GM18861 (cell line): ENCODE results near the gene ZCCHC2.

Experiments
- ATAC-seq: cut with Tn5 transposase; IDR thresholded peaks from one replicate; pipeline ENCODE4 v1.9.1; 2021; ENCODE audit not compliant: unreplicated experiment

The ZCCHC2 gene

DNA sequence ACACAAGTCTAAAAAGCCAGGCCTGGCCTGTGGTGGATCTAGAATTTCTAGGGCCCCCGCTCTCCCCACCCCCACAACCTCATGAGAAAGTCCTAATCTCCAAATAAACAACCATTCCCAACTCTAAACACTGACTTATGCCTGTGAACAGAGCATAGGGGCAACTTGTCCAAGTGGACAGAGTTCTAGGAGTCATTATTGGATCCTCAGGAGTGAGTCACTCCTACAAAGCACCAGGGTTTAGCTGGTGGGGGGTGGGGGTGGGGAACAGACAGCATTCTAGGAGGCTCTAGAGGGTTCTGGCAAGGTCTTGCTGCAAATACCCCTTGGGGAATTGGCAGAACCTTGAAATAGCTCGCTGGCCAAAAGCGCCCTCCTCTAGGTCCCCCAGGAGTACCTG lies 83.3 kb downstream of the ZCCHC2 start:
- no peak for ATAC-seq

DNA sequence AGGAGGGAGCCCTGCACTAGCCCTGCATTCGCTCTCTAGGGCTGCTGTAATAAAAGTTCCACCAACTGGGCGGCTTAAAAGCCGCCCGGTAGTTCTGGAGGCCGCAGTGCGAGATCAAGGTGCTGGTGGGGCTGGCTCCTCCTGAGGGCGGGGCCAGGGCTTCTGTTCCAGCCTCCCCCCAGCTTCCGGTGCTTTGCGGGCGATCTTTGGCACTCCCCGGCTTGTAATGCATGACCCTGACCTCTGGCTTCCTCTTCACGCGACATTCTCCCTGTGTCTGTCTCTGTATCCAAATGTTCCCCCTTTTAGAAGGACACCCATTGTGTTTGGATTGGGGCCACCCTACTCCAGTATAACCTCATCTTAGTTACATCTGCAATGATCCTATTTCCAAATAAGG lies 84.5 kb downstream of the ZCCHC2 start:
- ATAC-seq = no peak

DNA sequence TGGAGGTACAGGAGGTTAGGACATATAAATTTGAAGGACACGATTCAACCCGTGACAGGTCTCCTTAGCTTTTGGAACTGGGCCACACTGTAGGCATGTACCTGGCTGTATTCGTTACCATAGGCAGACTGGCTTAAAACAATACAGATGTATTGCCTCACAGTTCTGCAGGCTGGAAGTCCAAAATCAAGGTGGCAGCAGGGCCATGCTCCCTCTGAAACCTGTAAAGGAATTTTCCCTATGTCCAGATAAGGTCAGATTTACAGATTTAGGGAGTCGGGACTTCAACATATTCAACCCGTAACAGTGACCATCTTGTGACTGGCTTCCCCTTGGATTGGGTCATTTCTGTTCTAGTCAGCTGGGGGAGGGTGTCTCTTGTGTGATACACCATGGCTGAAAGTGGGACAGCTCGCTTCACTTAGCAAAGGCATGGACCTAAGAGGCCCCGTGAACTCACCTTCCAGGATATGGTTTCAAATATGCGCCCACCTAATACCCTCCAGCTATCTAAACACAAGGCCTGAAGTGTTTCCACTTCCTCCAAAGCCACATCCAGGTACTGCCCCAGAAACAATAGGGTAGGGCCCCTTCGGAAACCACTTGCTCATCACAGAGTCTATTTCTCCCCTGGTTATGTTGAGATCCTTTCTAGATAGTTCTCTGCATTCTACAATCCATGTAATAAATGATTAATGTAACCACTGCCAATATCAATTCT lies 85.0 kb downstream of the ZCCHC2 start:
- no peak for ATAC-seq

DNA sequence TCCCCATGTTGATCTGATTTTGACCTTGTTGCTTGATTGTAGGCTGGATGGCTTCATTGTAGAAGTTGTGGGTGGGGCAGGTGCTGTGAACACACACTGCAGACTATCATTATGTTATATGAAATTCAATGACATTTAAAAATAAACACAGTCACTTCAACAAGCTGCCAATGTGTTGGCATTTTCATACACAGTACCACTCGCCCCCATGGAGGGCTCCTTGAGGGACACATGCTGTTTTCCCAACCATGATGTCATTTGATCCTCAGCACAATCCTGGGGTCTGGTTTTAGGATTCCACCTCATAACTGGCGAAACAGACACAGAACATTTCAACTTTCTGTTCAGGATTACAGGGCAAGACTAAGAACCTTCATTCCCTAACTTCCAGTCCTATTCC lies 86.9 kb downstream of the ZCCHC2 start:
- no peak for ATAC-seq

DNA sequence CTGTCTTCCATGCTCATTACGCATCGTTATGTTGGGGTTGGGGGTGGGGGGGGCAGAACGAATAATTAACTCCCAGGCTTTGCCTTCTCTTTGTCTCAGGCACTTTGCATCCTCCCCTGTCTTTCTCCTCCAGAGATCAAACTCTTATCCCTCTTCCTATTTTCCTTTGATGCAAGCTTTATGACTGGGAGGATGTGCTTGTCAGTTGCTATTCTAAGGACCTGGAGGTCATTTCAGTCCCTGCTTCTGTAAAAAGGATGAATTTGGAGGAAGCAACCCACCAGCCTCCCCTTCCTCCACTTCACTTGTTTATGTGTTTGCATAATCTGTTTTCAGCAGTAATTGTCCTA lies 87.5 kb downstream of the ZCCHC2 start:
- no peak for ATAC-seq

DNA sequence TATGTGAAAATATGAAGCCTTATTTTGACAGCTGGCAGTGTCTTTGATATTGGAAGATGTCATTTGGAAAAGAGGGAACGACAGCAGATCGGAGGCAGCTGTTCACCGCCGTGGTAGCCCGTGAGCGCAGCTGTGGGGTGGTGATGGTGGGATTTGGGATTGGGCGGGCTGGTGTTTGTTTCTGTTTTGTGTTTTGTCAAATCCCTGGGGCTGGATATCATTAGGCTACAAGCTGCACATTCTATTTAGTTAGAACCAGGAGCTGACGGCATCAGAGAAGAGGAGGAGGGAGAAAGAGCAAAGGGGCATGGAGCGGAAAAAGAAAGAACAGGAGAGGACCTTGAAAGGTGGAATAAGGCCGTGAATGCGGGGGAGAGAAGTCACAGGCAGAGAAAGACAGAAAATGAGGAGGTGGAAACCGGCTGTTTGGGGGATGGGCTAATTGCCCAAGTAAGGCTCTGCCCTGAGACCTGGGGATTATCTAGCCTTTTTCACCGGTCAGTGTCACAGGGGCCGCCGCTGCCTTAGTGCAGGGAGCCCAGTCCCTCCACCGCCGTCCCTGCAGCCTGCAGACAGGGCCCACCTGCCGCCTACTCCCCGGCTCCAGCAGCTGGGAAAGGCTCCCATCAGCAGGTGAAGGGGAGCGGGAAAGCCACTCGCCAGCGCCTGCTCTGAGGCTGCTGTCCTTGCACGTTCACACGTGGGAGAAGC lies 88.0 kb downstream of the ZCCHC2 start:
- no peak for ATAC-seq

DNA sequence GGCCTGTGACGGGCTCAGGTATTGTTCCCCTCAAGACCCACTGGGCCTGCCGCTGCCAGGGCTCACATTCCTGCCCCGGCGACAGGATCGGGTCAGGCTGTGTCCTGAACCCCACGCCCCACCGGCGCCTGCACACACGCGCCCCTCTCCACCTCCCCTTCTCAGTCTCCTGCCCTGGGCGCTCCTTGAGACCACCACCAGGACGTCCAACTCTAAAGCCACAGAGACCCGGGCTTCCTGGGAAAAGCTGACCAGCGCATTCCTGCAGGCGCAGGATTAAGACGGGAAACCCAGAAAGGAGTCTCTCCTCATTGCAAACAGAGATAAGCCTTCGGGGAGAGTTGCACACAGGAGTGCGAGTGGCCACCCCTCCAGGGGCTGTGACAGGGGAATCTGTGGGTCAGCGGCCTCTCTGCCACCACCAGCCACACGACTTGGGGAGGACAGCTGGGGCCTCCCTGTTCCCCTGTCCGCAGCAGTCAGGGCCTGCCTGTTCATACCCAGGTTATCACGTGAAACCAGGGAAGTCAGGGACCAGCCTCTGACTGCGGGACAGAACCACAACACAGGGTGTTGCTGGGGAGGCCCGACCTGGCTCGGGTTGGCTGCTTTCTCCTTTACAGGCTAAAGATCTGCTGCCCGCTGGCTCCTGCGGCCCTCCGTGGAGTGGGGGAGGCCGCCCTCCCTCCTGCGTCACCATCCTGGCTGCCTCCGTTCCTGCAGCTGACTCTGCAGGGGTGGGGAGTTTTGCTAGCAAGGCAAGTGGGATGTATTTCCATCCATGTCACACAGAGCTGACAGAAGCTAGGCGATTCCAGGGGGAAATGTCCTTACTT lies 88.8 kb downstream of the ZCCHC2 start:
- ATAC-seq = no peak

DNA sequence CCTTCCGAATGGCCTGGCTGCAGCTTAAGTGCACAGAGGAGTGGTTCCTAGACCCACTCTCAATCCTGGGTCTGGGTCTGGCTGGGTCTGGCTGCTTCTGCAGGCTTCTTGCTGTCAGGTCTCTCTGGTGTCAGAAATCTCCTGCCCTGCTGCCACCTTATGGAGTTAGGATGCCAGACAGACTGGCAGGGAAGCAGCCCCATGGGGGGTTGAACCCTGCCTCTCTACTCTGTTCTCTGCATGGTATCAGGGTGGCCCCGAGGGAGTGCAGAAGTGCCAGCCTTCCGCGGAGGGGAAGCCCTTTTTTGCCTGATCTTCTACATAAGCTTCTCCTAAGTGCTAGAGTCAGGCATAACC lies 89.4 kb downstream of the ZCCHC2 start:
- ATAC-seq = no peak

DNA sequence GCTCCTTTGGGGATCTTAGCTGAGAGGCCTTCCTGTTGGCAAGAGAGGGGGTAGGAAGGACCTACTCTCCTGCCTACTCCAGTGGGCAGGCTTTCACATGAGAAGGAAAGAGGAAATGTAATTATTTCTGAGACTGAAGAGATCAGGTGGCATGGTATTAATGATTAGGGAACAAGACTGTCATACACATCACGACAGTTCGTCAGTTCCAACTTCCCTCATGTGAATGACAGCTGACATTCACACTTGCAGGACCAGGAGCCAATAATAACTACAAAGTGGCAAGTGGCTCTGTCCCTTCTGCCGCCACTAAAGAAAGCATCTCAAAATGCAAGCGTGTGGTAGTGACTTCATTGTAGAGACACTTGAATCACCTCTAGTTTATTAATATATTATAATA lies 90.0 kb downstream of the ZCCHC2 start:
- no peak for ATAC-seq

DNA sequence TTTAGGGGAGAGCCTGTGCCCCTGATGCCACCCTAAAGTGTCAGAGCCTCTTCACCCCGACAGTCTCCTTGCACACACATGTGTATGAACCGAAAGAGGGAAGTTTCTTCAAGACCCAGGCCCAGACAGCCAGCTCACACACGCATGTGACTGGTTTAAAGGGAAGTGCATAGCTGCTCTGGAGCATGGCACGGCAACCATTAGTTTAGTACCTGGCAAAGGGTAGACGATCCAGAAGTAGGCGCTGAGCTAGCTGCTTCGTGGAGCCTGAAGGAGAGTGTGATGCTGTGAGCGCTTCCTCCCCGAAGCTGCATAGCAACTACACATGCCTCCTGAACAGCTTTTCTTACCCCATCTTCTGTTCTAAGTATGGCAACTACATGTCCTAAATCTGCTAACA lies 91.7 kb downstream of the ZCCHC2 start:
- ATAC-seq = no peak

DNA sequence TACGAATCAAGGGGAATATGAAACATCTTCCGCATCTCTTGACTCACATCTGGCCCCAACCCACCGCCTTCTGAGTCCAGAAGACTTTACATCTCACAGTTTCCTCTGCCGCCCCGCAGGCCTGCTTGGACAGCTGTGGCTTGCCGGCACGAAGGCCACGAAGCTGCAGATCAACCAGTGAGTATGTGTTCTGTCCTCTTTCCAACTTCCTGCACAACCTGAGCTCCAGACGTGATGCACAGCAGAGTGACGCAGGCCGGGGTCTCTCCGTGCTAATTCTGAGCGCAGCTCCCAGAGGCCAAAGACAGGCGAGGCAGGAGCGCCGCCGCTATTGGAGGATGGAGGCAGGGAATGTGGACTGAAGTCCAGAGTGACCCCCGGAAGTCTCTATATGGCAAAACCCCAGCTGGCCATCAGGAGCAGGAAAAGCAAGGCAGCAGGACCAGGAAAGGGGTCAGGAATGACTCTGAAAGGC lies 93.5 kb downstream of the ZCCHC2 start:
- ATAC-seq = no peak

DNA sequence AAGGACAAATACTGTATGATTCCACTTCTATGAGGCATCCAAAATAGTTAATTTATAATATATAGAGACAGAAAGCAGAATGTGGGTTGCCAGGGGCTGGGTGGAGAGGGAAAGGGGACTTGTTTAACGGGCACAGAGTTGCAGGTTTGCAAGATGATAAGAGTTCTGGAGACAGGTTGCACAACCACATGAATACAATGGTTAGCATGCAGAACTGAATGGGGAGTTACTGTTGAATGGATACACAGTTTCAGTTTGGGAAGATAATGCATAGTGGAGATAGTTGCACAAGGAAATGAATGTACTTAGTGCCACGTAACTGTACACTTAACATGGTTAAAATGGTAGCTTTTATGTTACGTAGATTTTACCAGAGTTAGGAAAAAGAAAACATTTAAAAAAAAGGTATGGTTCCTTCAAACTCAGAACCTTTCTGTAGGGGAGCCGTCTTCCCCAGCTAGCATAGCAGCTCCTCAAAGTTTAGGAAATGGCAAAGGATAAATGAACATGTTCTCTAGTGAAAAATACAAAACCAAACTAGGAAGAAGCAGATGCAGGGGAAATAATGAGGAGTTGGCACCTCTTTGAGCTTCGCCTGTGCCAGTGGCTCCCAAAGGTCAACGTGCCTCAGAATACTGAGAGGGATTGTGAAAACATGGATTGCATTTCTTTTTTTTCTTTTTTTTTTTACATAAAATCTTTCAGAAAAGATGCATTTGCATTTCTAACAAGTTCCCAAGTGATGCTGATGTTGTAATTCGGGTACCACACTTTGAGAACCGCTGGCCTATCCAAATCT lies 95.2 kb downstream of the ZCCHC2 start:
- no peak for ATAC-seq

DNA sequence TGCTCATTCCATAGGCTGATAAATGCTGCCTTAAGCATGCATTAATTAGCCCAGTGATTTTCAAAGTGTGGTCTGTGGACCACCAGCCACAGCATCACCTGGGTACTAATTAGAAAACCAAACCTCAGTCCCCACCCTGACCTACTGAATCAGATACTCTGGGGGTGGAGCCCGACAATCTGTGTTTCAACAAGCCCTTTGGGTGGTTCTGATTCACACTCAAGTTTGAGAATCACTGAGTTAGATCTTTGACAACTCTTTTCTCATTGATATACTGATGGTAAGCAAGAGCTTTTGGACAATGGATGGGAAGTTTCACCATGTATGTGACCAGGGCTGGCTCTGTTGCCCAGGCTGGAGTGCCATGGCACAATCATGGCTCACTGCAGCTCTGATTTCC lies 95.9 kb downstream of the ZCCHC2 start:
- ATAC-seq = no peak

DNA sequence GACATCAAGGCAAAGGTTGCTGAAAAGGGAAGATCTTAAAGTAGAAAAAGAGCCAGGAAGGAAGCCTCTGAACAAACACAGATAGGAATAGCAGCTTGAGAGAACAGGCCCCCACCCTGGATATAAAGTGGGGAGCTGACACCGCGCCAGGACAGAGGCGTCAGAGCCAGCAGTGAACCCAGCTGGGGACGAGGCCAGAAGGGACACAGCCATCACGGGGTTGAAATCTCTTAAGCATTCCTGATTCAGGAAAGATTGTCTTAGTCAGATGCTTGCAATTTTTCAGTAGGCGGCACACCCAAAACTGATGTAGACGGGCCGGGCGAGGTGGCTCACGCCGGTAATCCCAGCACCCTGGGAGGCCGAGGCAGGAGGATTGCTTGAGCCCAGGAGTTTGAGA lies 98.7 kb downstream of the ZCCHC2 start:
- ATAC-seq = no peak

DNA sequence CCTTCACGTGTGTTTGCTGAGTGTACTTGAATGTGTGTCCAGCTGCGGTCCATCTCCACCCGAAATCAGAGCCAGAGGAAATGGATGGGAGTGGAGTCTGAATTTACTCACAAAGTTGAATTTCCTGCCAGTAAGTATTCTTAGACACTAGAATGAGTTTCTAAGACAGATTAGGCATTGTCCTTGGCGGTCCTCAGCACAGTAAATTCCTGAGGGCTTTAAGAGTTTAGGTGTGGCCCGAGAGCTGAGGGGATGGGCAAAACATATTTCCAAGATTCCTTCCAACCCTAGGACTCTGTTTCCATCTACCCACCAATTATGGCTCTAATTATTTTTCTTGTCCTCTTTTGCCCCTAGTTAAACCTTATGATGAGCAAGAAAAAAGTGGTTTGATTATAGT lies 102.2 kb downstream of the ZCCHC2 start:
- ATAC-seq = no peak
